ENCODE measurements around the gene OLFM1.

DNA sequence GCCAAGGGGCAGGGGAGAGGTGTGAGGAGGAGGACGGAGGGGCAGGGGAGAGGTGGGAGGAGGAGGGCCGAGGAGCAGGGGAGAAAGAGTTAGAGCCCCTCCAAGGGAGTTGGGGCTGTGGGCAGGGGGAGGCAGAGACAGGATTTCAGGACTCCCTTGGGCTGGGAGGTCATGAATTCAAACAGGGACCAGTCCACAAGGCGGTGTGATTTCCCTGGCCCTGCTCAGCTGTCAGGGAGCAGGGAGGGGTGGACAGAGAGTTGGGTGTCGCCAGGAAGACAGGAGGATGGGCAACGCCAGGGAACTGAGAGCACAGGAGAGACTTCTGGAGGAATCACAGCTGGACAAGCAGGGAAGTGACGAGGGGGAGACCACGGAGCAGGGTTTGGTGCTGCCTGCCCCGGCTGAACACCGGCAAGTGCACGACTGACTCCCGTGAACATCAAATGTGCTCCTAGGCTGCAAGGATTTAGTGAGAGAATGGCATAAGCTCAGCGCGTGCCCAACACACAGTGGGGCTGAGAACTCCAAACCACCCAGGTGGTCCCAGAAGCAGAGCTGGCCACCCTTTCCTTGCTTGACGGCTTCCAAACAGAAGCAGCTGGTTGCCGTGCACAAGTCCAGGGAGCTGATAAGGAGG lies 17.8 kb upstream of the OLFM1 start:
- TF ChIP-seq CTCF (conservative IDR thresholded peaks at IDR 0.05) (no peak), EZH2 (IDR thresholded peaks at IDR 0.05; ENCODE audit: low read depth) (no peak)

Measured in PC-9 (cell line).